ENCODE results near the gene EEF2K. TPM values are rescaled to one million over a fixed set of nuclear protein-coding genes. Genes with fewer than 3 reads are reported as not detected.
"Not testable (repeated sequence)": the region's sequence is repeated elsewhere in the genome, so short reads cannot be mapped to it uniquely, and the experiment has no call there.

EEF2K gene
- total RNA-seq, 2 experiments from 2014 or later, result 10.1 to 13.2 TPM

GRCh38 chr16:22165508-22166285, 40.4 kb upstream of the EEF2K start:
- Mint-ChIP-seq H3K4me3 (no peak overlapping the region), H3K4me1 (ENCODE audit: low read depth) (peaks cover 5% of the 10 kb centered on the region), H3K27me3 (peaks cover 12% of the 10 kb centered on the region), H3K36me3 (ENCODE audit: low read depth) (no peaks in the 10 kb centered on the region), H3K9me3 (no peaks in the 10 kb centered on the region), H3K27ac (no peak overlapping the region)
- Histone ChIP-seq H3K4me1 (ENCODE audit: insufficient read depth, low read length) (peaks cover 8% of the 10 kb centered on the region), H3K27me3 (ENCODE audit: control insufficient read depth in 1 of 2, insufficient read depth in 2 of 2, low read length in 2 of 2) (peaks cover 4 to 5% of the 10 kb centered on the region in 2 experiments), H3K9me3 (ENCODE audit: control insufficient read depth in 1 of 2, insufficient read depth in 1 of 2, low read length in 2 of 2) (no peaks in the 10 kb centered on the region), H3K4me3 (ENCODE audit: low read length) (no peak overlapping the region), H3K27ac (ENCODE audit: low read depth in 1 of 2, low read length in 2 of 2) (no peak overlapping the region), H3K36me3 (ENCODE audit: insufficient read depth, low read length) (no peaks in the 10 kb centered on the region)
- ATAC-seq (ENCODE audit: poor library complexity) (no peak), DNase-seq (no peak)
- no peak for TF ChIP-seq CTCF (IDR thresholded peaks at IDR 0.05)
- ChIA-PET CTCF (no interaction called here), POLR2A (no interaction called here)
- intact Hi-C loops (cut with DNase I, micrococcal nuclease), result no loop called here

GRCh38 chr16:22171953-22172352, 34.1 kb upstream of the EEF2K start:
- Histone ChIP-seq H3K9me3 (ENCODE audit: control insufficient read depth in 1 of 2, insufficient read depth in 1 of 2, low read length in 2 of 2) (no peaks in the 10 kb centered on the region), H3K27ac (ENCODE audit: low read depth in 1 of 2, low read length in 2 of 2) (no peak overlapping the region), H3K27me3 (ENCODE audit: control insufficient read depth in 1 of 2, insufficient read depth in 2 of 2, low read length in 2 of 2) (no peaks in the 10 kb centered on the region), H3K4me3 (ENCODE audit: low read length) (no peak overlapping the region), H3K36me3 (ENCODE audit: insufficient read depth, low read length) (no peaks in the 10 kb centered on the region), H3K4me1 (ENCODE audit: insufficient read depth, low read length) (no peaks in the 10 kb centered on the region)
- no peak overlapping the region for H3K4me3 Mint-ChIP-seq
- no peaks in the 10 kb centered on the region for H3K27me3 Mint-ChIP-seq
- no peaks in the 10 kb centered on the region for H3K9me3 Mint-ChIP-seq
- no peak for ATAC-seq (ENCODE audit: poor library complexity)
- no peaks in the 10 kb centered on the region for H3K4me1 Mint-ChIP-seq (ENCODE audit: low read depth)
- ChIA-PET CTCF (no interaction called here), POLR2A (no interaction called here)
- no peaks in the 10 kb centered on the region for H3K36me3 Mint-ChIP-seq (ENCODE audit: low read depth)
- no peak for TF ChIP-seq CTCF (IDR thresholded peaks at IDR 0.05)
- no peak overlapping the region for H3K27ac Mint-ChIP-seq
- intact Hi-C loops (cut with DNase I, micrococcal nuclease), result no loop called here
- no peak for DNase-seq

- H3K4me1 Mint-ChIP-seq (ENCODE audit: low read depth); H3K9me3 ChIP-seq (ENCODE audit: control insufficient read depth in 1 of 2, insufficient read depth in 1 of 2, low read length in 2 of 2); H3K27me3 ChIP-seq (ENCODE audit: control insufficient read depth in 1 of 2, insufficient read depth in 2 of 2, low read length in 2 of 2); intact Hi-C loops (cut with DNase I, micrococcal nuclease); POLR2A ChIA-PET; H3K27ac ChIP-seq (ENCODE audit: low read depth in 1 of 2, low read length in 2 of 2); H3K36me3 Mint-ChIP-seq (ENCODE audit: low read depth); H3K4me1 ChIP-seq (ENCODE audit: insufficient read depth, low read length); H3K27ac Mint-ChIP-seq; H3K36me3 ChIP-seq (ENCODE audit: insufficient read depth, low read length); DNase-seq; H3K9me3 Mint-ChIP-seq; H3K4me3 ChIP-seq (ENCODE audit: low read length); H3K27me3 Mint-ChIP-seq; CTCF ChIA-PET; H3K4me3 Mint-ChIP-seq; ATAC-seq (ENCODE audit: poor library complexity): not testable (repeated sequence)
Observed at GRCh38 chr16:22172642-22173041, 33.4 kb upstream of the EEF2K start.

- H3K27ac Mint-ChIP-seq, result no peak overlapping the region
- no peaks in the 10 kb centered on the region for H3K9me3 Mint-ChIP-seq
- Histone ChIP-seq H3K27me3 (ENCODE audit: control insufficient read depth in 1 of 2, insufficient read depth in 2 of 2, low read length in 2 of 2) (no peaks in the 10 kb centered on the region), H3K4me3 (ENCODE audit: low read length) (no peak overlapping the region), H3K36me3 (ENCODE audit: insufficient read depth, low read length) (no peaks in the 10 kb centered on the region), H3K9me3 (ENCODE audit: control insufficient read depth in 1 of 2, insufficient read depth in 1 of 2, low read length in 2 of 2) (no peaks in the 10 kb centered on the region), H3K4me1 (ENCODE audit: insufficient read depth, low read length) (no peaks in the 10 kb centered on the region), H3K27ac (ENCODE audit: low read depth in 1 of 2, low read length in 2 of 2) (no peak overlapping the region)
- intact Hi-C loops (cut with DNase I, micrococcal nuclease), result no loop called here
- ATAC-seq (ENCODE audit: poor library complexity), result no peak
- POLR2A ChIA-PET, result no interaction called here
- no peak for DNase-seq
- TF ChIP-seq CTCF (IDR thresholded peaks at IDR 0.05), result no peak
- CTCF ChIA-PET, result no interaction called here
- H3K36me3 Mint-ChIP-seq (ENCODE audit: low read depth), result no peaks in the 10 kb centered on the region
- H3K27me3 Mint-ChIP-seq, result no peaks in the 10 kb centered on the region
- no peaks in the 10 kb centered on the region for H3K4me1 Mint-ChIP-seq (ENCODE audit: low read depth)
- no peak overlapping the region for H3K4me3 Mint-ChIP-seq
Observed at GRCh38 chr16:22174642-22175041, 31.4 kb upstream of the EEF2K start.
